ENCODE measurements around the gene PCDHGB3.
"Not testable (repeated sequence)": the region's sequence is repeated elsewhere in the genome, so short reads cannot be mapped to it uniquely, and the experiment has no call there.

PCDHGB3 gene

GRCh38 chr5:141342773-141343172, 27.3 kb upstream of the PCDHGB3 start:
- 0 out of 2 replicates have a peak overlapping the region, but pooled peaks have one; percentile 1 for H3K4me3 ChIP-seq (ENCODE audit: low read depth, low read length)
- TF ChIP-seq CTCF (IDR thresholded peaks at IDR 0.05; ENCODE audit: low read depth, low read length), result no peak

GRCh38 chr5:141343242-141343952, 26.6 kb upstream of the PCDHGB3 start, which contains the start of gene PCDHGA3:
Gene PCDHGA3, plus strand, starts transcription at chr5:141343829. Its CDS starts 205 bp downstream, at chr5:141344034.
- peak; percentile 26 for TF ChIP-seq CTCF (IDR thresholded peaks at IDR 0.05; ENCODE audit: low read depth, low read length)
- H3K4me3 ChIP-seq (ENCODE audit: low read depth, low read length), result 0 out of 2 replicates have a peak within 1 kb of the TSS, but pooled peaks have one; percentile 1

- TF ChIP-seq CTCF (IDR thresholded peaks at IDR 0.05; ENCODE audit: low read depth, low read length), result no peak
- H3K4me3 ChIP-seq (ENCODE audit: low read depth, low read length), result 0 out of 2 replicates have a peak overlapping the region, but pooled peaks have one; percentile 0
These were observed 26.0 kb upstream of the PCDHGB3 start for GRCh38 chr5:141343953-141344463.

- no peak overlapping the region for H3K4me3 ChIP-seq (ENCODE audit: low read depth, low read length)
- TF ChIP-seq CTCF (IDR thresholded peaks at IDR 0.05; ENCODE audit: low read depth, low read length), result no peak
These were observed 24.7 kb upstream of the PCDHGB3 start for GRCh38 chr5:141345327-141345726.

- not testable (repeated sequence) for H3K4me3 ChIP-seq (ENCODE audit: low read depth, low read length)
These were observed 24.0 kb upstream of the PCDHGB3 start for GRCh38 chr5:141346017-141346416.

- TF ChIP-seq CTCF (IDR thresholded peaks at IDR 0.05; ENCODE audit: low read depth, low read length), result peak; percentile 94
- H3K4me3 ChIP-seq (ENCODE audit: low read depth, low read length), result peak within 1 kb of the TSS; percentile 72
These were observed 20.0 kb upstream of the PCDHGB3 start, which contains the start of gene PCDHGB1 for GRCh38 chr5:141349917-141350619. Gene PCDHGB1, plus strand, starts transcription at chr5:141350099. Its CDS starts 162 bp downstream, at chr5:141350261.

- no peak overlapping the region for H3K4me3 ChIP-seq (ENCODE audit: low read depth, low read length)
- TF ChIP-seq CTCF (IDR thresholded peaks at IDR 0.05; ENCODE audit: low read depth, low read length), result no peak
These were observed 18.5 kb upstream of the PCDHGB3 start for GRCh38 chr5:141351591-141351990.
